HG03025 (cell line): ENCODE measurements around the gene RMRP.
"Not testable (repeated sequence)": the region's sequence is repeated elsewhere in the genome, so short reads cannot be mapped to it uniquely, and the experiment has no call there.

Experiments used
- ATAC-seq: cut with Tn5 transposase; IDR thresholded peaks from one replicate; pipeline ENCODE4 v1.9.1; 2021; ENCODE audit warnings: mild to moderate bottlenecking, moderate library complexity; ENCODE audit not compliant: unreplicated experiment, low FRiP score

RMRP gene

GRCh38 chr9:35646533-35647265 lies 11.1 kb downstream of the RMRP start:
- ATAC-seq = peak; percentile 85

- ATAC-seq = no peak
Observed at GRCh38 chr9:35646153-35646532, 11.7 kb downstream of the RMRP start.

GRCh38 chr9:35645736-35646135 lies 12.1 kb downstream of the RMRP start:
- ATAC-seq = not testable (repeated sequence)

GRCh38 chr9:35643046-35643445 lies 14.8 kb downstream of the RMRP start:
- ATAC-seq = no peak

- ATAC-seq = not testable (repeated sequence)
Observed at GRCh38 chr9:35641478-35641877, 16.3 kb downstream of the RMRP start.

- ATAC-seq = not testable (repeated sequence)
Observed at GRCh38 chr9:35640431-35640830, 17.4 kb downstream of the RMRP start.

GRCh38 chr9:35639631-35640030 lies 18.2 kb downstream of the RMRP start:
- ATAC-seq = no peak

GRCh38 chr9:35639225-35639624 lies 18.6 kb downstream of the RMRP start:
- ATAC-seq = not testable (repeated sequence)

- not testable (repeated sequence) for ATAC-seq
Observed at GRCh38 chr9:35638751-35639150, 19.1 kb downstream of the RMRP start.

- ATAC-seq = not testable (repeated sequence)
Observed at GRCh38 chr9:35637427-35637955, 20.3 kb downstream of the RMRP start.

- ATAC-seq = not testable (repeated sequence)
Observed at GRCh38 chr9:35636877-35637246, 21.0 kb downstream of the RMRP start.

- no peak for ATAC-seq
Observed at GRCh38 chr9:35636135-35636876, 21.5 kb downstream of the RMRP start.

GRCh38 chr9:35635730-35636129 lies 22.1 kb downstream of the RMRP start:
- ATAC-seq = no peak

GRCh38 chr9:35629597-35629996 lies 28.2 kb downstream of the RMRP start:
- ATAC-seq = no peak

GRCh38 chr9:35628389-35628991 lies 29.3 kb downstream of the RMRP start:
- no peak for ATAC-seq

- no peak for ATAC-seq
Observed at GRCh38 chr9:35627575-35627974, 30.2 kb downstream of the RMRP start.

GRCh38 chr9:35619800-35620158 lies 38.0 kb downstream of the RMRP start:
- peak; percentile 38 for ATAC-seq

GRCh38 chr9:35618854-35619799 lies 38.7 kb downstream of the RMRP start:
- peak; percentile 20 for ATAC-seq

- ATAC-seq = no peak
Observed at GRCh38 chr9:35618325-35618727, 39.5 kb downstream of the RMRP start, which contains the start of gene CD72. Gene CD72, minus strand, starts transcription at chr9:35618413. Its CDS starts 110 bp downstream, at chr9:35618303.

- no peak for ATAC-seq
Observed at GRCh38 chr9:35617548-35617947, 40.3 kb downstream of the RMRP start.
